Activated T-helper 2 cell treated with anti-CD3 and anti-CD28 coated beads, Interferon-gamma antibody, Interleukin-2, Interleukin-4, amounts not matched to agents 10 μg/mL and 5 μg/mL and 100 μg/mL, durations not matched to agents 14 hours and 24 hours and 36 hours (primary cell): ENCODE data around the gene SLC45A3. TPM values are rescaled to one million over a fixed set of nuclear protein-coding genes. Genes with fewer than 3 reads are reported as not detected.

Experiments
- DNase-seq: peaks from one replicate; pipeline ENCODE4 v3.0.0; 2021; ENCODE audit warnings: low spot score
- H3K27ac Mint-ChIP-seq: one replicate; pipeline ENCODE4 v1.8.0; 2021; ENCODE audit warnings: mixed read lengths
- H3K27me3 Mint-ChIP-seq: one replicate; pipeline ENCODE4 v1.8.0; 2021; ENCODE audit warnings: low read depth, mixed read lengths
- H3K36me3 Mint-ChIP-seq: one replicate; pipeline ENCODE4 v1.8.0; 2021; ENCODE audit warnings: low read depth, mixed read lengths
- H3K4me1 Mint-ChIP-seq: one replicate; pipeline ENCODE4 v1.8.0; 2021; ENCODE audit warnings: low read depth, mixed read lengths
- H3K4me3 Mint-ChIP-seq: one replicate; pipeline ENCODE4 v1.8.0; 2021; ENCODE audit warnings: low read depth, mild to moderate bottlenecking, moderate library complexity, mixed read lengths
- H3K9me3 Mint-ChIP-seq: one replicate; pipeline ENCODE4 v1.8.0; 2021; ENCODE audit warnings: mixed read lengths
- intact Hi-C: fragments of 100-400 bp; cut with micrococcal nuclease; formaldehyde crosslinking; loops from one replicate; pipeline ENCODE4 v1.15.1; 2023
- total RNA-seq: library from RNA; stranded (reverse); gene quantifications from 2 replicates; pipeline ENCODE4 v1.2.3, GENCODE V29; 2022

Gene SLC45A3
- total RNA-seq, 1 donor from 2014 or later = 1.5 TPM

- no peak for DNase-seq
- peaks cover 57% of the 10 kb centered on the region for H3K36me3 Mint-ChIP-seq
- H3K4me1 Mint-ChIP-seq = peaks cover 13% of the 10 kb centered on the region
- H3K27me3 Mint-ChIP-seq = no peaks in the 10 kb centered on the region
- H3K27ac Mint-ChIP-seq = no peak overlapping the region
- H3K4me3 Mint-ChIP-seq = no peak overlapping the region
- no peaks in the 10 kb centered on the region for H3K9me3 Mint-ChIP-seq
- intact Hi-C loops = no loop called here
Observed at GRCh38 chr1:205619376-205619775, 60.9 kb downstream of the SLC45A3 start.

- Mint-ChIP-seq H3K36me3 (peaks cover 66% of the 10 kb centered on the region), H3K27ac (peak overlapping the region; percentile 42)
- intact Hi-C loops = no loop called here
Observed at GRCh38 chr1:205616563-205617293, 63.6 kb downstream of the SLC45A3 start.

GRCh38 chr1:205615789-205616188 is 64.5 kb downstream of the SLC45A3 start:
- Mint-ChIP-seq H3K4me1 (peaks cover 32% of the 10 kb centered on the region), H3K9me3 (no peaks in the 10 kb centered on the region), H3K4me3 (no peak overlapping the region), H3K27ac (no peak overlapping the region), H3K27me3 (no peaks in the 10 kb centered on the region), H3K36me3 (peaks cover 71% of the 10 kb centered on the region)
- DNase-seq = no peak
- intact Hi-C loops = no loop called here

More at GRCh38 chr1:205616563-205617293, 63.6 kb downstream of the SLC45A3 start:
- peaks cover 23% of the 10 kb centered on the region for H3K4me1 Mint-ChIP-seq
- no peak overlapping the region for H3K4me3 Mint-ChIP-seq
- H3K9me3 Mint-ChIP-seq = no peaks in the 10 kb centered on the region
- no peaks in the 10 kb centered on the region for H3K27me3 Mint-ChIP-seq
- DNase-seq = no peak

- no peak for DNase-seq
- intact Hi-C loops = no loop called here
- no peak overlapping the region for H3K4me3 Mint-ChIP-seq
- H3K27ac Mint-ChIP-seq = no peak overlapping the region
- H3K36me3 Mint-ChIP-seq = peaks cover 74% of the 10 kb centered on the region
- no peaks in the 10 kb centered on the region for H3K27me3 Mint-ChIP-seq
- H3K9me3 Mint-ChIP-seq = no peaks in the 10 kb centered on the region
- peaks cover 43% of the 10 kb centered on the region for H3K4me1 Mint-ChIP-seq
Observed at GRCh38 chr1:205613854-205614412, 66.4 kb downstream of the SLC45A3 start.

- H3K4me3 Mint-ChIP-seq = no peak overlapping the region
- H3K36me3 Mint-ChIP-seq = peaks cover 84% of the 10 kb centered on the region
- no peaks in the 10 kb centered on the region for H3K27me3 Mint-ChIP-seq
- no peak overlapping the region for H3K27ac Mint-ChIP-seq
- peaks cover 48% of the 10 kb centered on the region for H3K4me1 Mint-ChIP-seq
- intact Hi-C loops = no loop called here
- no peak for DNase-seq
- no peaks in the 10 kb centered on the region for H3K9me3 Mint-ChIP-seq
Observed at GRCh38 chr1:205612556-205612955, 67.8 kb downstream of the SLC45A3 start.

- intact Hi-C loops = no loop called here
- H3K9me3 Mint-ChIP-seq = no peaks in the 10 kb centered on the region
- no peak overlapping the region for H3K4me3 Mint-ChIP-seq
- peaks cover 48% of the 10 kb centered on the region for H3K4me1 Mint-ChIP-seq
- H3K27me3 Mint-ChIP-seq = no peaks in the 10 kb centered on the region
- no peak overlapping the region for H3K27ac Mint-ChIP-seq
- no peak for DNase-seq
- peaks cover 82% of the 10 kb centered on the region for H3K36me3 Mint-ChIP-seq
Observed at GRCh38 chr1:205612104-205612503, 68.2 kb downstream of the SLC45A3 start.

GRCh38 chr1:205610901-205611466 is 69.3 kb downstream of the SLC45A3 start:
- no peaks in the 10 kb centered on the region for H3K27me3 Mint-ChIP-seq
- H3K9me3 Mint-ChIP-seq = no peaks in the 10 kb centered on the region
- peaks cover 75% of the 10 kb centered on the region for H3K36me3 Mint-ChIP-seq
- peak overlapping the region; percentile 72 for H3K27ac Mint-ChIP-seq
- intact Hi-C loops = loop anchor here (1.0 kb wide), 1 partner anchor 20 kb away; no protein-coding TSS in a partner anchor
- peaks cover 43% of the 10 kb centered on the region for H3K4me1 Mint-ChIP-seq
- peak overlapping the region; percentile 8 for H3K4me3 Mint-ChIP-seq
- DNase-seq = no peak

GRCh38 chr1:205610036-205610435 is 70.3 kb downstream of the SLC45A3 start:
- Mint-ChIP-seq H3K36me3 (peaks cover 68% of the 10 kb centered on the region), H3K9me3 (no peaks in the 10 kb centered on the region), H3K27me3 (no peaks in the 10 kb centered on the region), H3K4me3 (no peak overlapping the region), H3K27ac (no peak overlapping the region), H3K4me1 (peaks cover 37% of the 10 kb centered on the region)
- intact Hi-C loops = no loop called here
- DNase-seq = no peak

Other genes starting within 250 kb of the SLC45A3 start
- gene BLACAT1, start 224.5 kb downstream of the SLC45A3 start, total RNA-seq = not detected in 2 replicates
- 0.37 and 0.68 TPM in 2 replicates for gene CDK18, start 175.8 kb downstream of the SLC45A3 start, total RNA-seq
- gene ELK4, start 48.5 kb downstream of the SLC45A3 start, total RNA-seq = 68.8 and 80.3 TPM in 2 replicates
- 176 and 180 TPM in 2 replicates for gene NUCKS1, start 69.7 kb upstream of the SLC45A3 start, total RNA-seq
- 26.2 and 26.7 TPM in 2 replicates for gene RAB29, start 95.0 kb upstream of the SLC45A3 start, total RNA-seq
- gene SLC41A1, start 132.7 kb upstream of the SLC45A3 start, total RNA-seq = 46.9 and 48.5 TPM in 2 replicates
- gene PM20D1, start 169.6 kb upstream of the SLC45A3 start, total RNA-seq = 0.57 and 0.78 TPM in 2 replicates